HepG2 (cell line): ENCODE results near the gene TDG. TPM values are rescaled to one million over a fixed set of nuclear protein-coding genes. Genes with fewer than 3 reads are reported as not detected.

ENCODE experiments used
- HES4 ChIP-seq: sonication (generic); formaldehyde crosslinking; IDR thresholded peaks from 2 replicates; pipeline ENCODE4 v1.9.0; 2021; ENCODE audit warnings: mild to moderate bottlenecking, missing genetic modification reagents, borderline replicate concordance
- HIVEP1 ChIP-seq: sonication (generic); formaldehyde crosslinking; IDR thresholded peaks from 2 replicates; pipeline ENCODE4 v1.4.0; 2020; ENCODE audit warnings: mild to moderate bottlenecking, missing genetic modification reagents
- RBM22 ChIP-seq: fragments of 200-400 bp; formaldehyde crosslinking; optimal IDR thresholded peaks from 2 replicates; pipeline ENCODE3; 2017; ENCODE audit warnings: mild to moderate bottlenecking, low read length, moderate library complexity
- ZFP37 ChIP-seq: sonication (generic); formaldehyde crosslinking; IDR thresholded peaks from 2 replicates; pipeline ENCODE4 v1.4.0; 2020; ENCODE audit warnings: missing genetic modification reagents, borderline replicate concordance
- ZNF160 ChIP-seq: sonication (generic); formaldehyde crosslinking; IDR thresholded peaks from 2 replicates; pipeline ENCODE4 v1.8.0; 2022; ENCODE audit warnings: mild to moderate bottlenecking, inconsistent platforms, missing genetic modification reagents
- polyA plus RNA-seq, 8 experiments: library from polyadenylated mRNA; depleted of rRNA in 3 of 8; stranded (reverse) in 7 of 8; unstranded in 1 of 8; fragments of >200 nt; fragmentation: Illumina TruSeq in 4 of 8; extraction: Trizol in 4 of 8; gene quantifications; 2 replicates each; pipeline versions ENCODE4 v1.2.1 to v1.2.3, GENCODE V29; 2011 to 2016; ENCODE audit warnings: low read depth in 4 of 8, missing spikeins in 1 of 8, mixed read lengths in 1 of 8; ENCODE audit not compliant: insufficient read depth in 1 of 8
- total RNA-seq, 5 experiments: library from RNA; depleted of rRNA; stranded (reverse); fragments of >200 nt; fragmentation: Illumina TruSeq; extraction: Trizol; gene quantifications; 2 replicates each; pipeline ENCODE4 v1.2.3, GENCODE V29; 2016; ENCODE audit warnings: low read depth in 1 of 5
- TF ChIP-seq, protein P1 (sequence below): sonication (generic); formaldehyde crosslinking; IDR thresholded peaks from 2 replicates; pipeline ENCODE4 v1.4.0; 2020; ENCODE audit warnings: missing genetic modification reagents, borderline replicate concordance
- TF ChIP-seq, protein P2 (sequence below): sonication (generic); formaldehyde crosslinking; IDR thresholded peaks from 2 replicates; pipeline ENCODE4 v1.5.1; 2020; ENCODE audit warnings: mild to moderate bottlenecking, missing genetic modification reagents, borderline replicate concordance
- TF ChIP-seq, protein P3 (sequence below): sonication (generic); formaldehyde crosslinking; conservative IDR thresholded peaks from 2 replicates; pipeline ENCODE4 v1.4.0; 2020; ENCODE audit warnings: missing genetic modification reagents
- TF ChIP-seq, protein P4 (sequence below), 2 experiments: sonication (generic) in 1 of 2; formaldehyde crosslinking in 1 of 2; IDR thresholded peaks; 2 replicates each; pipeline versions ENCODE4 v1.4.0 to v1.6.1; 2016 to 2020; ENCODE audit warnings: borderline replicate concordance in 1 of 2, low read depth in 1 of 2, mild to moderate bottlenecking in 1 of 2, missing genetic modification reagents in 1 of 2
- TF ChIP-seq, protein P5 (sequence below): sonication (generic); formaldehyde crosslinking; IDR thresholded peaks from 2 replicates; pipeline ENCODE4 v1.5.0; 2020; ENCODE audit warnings: mild to moderate bottlenecking, missing genetic modification reagents, borderline replicate concordance

TDG gene
- total and polyA plus RNA-seq, 2 of the 13 experiments (the other 11 are each of a cell fraction or from before 2014, with no cell fraction given): 14.2 to 19.5 TPM

DNA sequence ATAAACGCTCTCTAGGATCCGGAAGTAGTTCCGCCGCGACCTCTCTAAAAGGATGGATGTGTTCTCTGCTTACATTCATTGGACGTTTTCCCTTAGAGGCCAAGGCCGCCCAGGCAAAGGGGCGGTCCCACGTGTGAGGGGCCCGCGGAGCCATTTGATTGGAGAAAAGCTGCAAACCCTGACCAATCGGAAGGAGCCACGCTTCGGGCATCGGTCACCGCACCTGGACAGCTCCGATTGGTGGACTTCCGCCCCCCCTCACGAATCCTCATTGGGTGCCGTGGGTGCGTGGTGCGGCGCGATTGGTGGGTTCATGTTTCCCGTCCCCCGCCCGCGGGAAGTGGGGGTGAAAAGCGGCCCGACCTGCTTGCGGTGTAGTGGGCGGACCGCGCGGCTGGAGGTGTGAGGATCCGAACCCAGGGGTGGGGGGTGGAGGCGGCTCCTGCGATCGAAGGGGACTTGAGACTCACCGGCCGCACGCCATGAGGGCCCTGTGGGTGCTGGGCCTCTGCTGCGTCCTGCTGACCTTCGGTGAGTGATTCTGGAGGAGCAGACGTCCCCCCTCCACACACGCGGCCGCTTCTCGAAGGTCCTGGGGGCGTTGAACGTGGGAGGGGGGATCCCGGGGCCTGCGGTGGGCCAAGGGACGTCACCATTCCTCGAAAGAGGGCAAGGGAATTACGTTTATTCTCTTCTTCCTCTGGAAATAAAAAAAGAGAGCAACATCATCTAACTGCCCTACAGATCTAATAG is 35.5 kb upstream of the TDG start, which contains the start of gene HSP90B1 (continued):
- TF ChIP-seq, protein P1, sequence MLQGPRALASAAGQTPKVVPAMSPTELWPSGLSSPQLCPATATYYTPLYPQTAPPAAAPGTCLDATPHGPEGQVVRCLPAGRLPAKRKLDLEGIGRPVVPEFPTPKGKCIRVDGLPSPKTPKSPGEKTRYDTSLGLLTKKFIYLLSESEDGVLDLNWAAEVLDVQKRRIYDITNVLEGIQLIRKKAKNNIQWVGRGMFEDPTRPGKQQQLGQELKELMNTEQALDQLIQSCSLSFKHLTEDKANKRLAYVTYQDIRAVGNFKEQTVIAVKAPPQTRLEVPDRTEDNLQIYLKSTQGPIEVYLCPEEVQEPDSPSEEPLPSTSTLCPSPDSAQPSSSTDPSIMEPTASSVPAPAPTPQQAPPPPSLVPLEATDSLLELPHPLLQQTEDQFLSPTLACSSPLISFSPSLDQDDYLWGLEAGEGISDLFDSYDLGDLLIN (CRISPR knock-in tag): peak; percentile 38; the same call in 1 of the 2 replicates
- TF ChIP-seq ZNF160 (0 out of 2 replicates have a peak, but pooled peaks have one; percentile 55), RBM22 (no peak), HES4 (CRISPR knock-in tag) (peak; percentile 83), ZFP37 (CRISPR knock-in tag) (no peak), HIVEP1 (CRISPR knock-in tag) (peak; percentile 78; the same call in 1 of the 2 replicates)
- TF ChIP-seq, protein P2, sequence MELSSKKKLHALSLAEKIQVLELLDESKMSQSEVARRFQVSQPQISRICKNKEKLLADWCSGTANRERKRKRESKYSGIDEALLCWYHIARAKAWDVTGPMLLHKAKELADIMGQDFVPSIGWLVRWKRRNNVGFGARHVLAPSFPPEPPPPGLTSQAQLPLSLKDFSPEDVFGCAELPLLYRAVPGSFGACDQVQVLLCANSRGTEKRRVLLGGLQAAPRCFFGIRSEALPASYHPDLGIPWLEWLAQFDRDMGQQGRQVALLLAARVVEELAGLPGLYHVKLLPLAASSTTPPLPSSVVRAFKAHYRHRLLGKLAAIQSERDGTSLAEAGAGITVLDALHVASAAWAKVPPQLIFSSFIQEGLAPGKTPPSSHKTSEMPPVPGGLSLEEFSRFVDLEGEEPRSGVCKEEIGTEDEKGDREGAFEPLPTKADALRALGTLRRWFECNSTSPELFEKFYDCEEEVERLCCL (CRISPR knock-in tag): no peak
- TF ChIP-seq, protein P3, sequence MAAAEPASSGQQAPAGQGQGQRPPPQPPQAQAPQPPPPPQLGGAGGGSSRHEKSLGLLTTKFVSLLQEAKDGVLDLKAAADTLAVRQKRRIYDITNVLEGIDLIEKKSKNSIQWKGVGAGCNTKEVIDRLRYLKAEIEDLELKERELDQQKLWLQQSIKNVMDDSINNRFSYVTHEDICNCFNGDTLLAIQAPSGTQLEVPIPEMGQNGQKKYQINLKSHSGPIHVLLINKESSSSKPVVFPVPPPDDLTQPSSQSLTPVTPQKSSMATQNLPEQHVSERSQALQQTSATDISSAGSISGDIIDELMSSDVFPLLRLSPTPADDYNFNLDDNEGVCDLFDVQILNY (CRISPR knock-in tag): peak; percentile 82
- TF ChIP-seq, protein P4, sequence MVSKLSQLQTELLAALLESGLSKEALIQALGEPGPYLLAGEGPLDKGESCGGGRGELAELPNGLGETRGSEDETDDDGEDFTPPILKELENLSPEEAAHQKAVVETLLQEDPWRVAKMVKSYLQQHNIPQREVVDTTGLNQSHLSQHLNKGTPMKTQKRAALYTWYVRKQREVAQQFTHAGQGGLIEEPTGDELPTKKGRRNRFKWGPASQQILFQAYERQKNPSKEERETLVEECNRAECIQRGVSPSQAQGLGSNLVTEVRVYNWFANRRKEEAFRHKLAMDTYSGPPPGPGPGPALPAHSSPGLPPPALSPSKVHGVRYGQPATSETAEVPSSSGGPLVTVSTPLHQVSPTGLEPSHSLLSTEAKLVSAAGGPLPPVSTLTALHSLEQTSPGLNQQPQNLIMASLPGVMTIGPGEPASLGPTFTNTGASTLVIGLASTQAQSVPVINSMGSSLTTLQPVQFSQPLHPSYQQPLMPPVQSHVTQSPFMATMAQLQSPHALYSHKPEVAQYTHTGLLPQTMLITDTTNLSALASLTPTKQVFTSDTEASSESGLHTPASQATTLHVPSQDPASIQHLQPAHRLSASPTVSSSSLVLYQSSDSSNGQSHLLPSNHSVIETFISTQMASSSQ (IDR thresholded peaks at IDR 0.05; ENCODE audit: low read depth): 0 out of 2 replicates have a peak, but pooled peaks have one; percentile 20
- TF ChIP-seq, protein P4 (CRISPR knock-in tag; IDR thresholded peaks at IDR 0.05; ENCODE audit: borderline replicate concordance): peak; percentile 55; the same call in 1 of the 2 replicates
- TF ChIP-seq, protein P5, sequence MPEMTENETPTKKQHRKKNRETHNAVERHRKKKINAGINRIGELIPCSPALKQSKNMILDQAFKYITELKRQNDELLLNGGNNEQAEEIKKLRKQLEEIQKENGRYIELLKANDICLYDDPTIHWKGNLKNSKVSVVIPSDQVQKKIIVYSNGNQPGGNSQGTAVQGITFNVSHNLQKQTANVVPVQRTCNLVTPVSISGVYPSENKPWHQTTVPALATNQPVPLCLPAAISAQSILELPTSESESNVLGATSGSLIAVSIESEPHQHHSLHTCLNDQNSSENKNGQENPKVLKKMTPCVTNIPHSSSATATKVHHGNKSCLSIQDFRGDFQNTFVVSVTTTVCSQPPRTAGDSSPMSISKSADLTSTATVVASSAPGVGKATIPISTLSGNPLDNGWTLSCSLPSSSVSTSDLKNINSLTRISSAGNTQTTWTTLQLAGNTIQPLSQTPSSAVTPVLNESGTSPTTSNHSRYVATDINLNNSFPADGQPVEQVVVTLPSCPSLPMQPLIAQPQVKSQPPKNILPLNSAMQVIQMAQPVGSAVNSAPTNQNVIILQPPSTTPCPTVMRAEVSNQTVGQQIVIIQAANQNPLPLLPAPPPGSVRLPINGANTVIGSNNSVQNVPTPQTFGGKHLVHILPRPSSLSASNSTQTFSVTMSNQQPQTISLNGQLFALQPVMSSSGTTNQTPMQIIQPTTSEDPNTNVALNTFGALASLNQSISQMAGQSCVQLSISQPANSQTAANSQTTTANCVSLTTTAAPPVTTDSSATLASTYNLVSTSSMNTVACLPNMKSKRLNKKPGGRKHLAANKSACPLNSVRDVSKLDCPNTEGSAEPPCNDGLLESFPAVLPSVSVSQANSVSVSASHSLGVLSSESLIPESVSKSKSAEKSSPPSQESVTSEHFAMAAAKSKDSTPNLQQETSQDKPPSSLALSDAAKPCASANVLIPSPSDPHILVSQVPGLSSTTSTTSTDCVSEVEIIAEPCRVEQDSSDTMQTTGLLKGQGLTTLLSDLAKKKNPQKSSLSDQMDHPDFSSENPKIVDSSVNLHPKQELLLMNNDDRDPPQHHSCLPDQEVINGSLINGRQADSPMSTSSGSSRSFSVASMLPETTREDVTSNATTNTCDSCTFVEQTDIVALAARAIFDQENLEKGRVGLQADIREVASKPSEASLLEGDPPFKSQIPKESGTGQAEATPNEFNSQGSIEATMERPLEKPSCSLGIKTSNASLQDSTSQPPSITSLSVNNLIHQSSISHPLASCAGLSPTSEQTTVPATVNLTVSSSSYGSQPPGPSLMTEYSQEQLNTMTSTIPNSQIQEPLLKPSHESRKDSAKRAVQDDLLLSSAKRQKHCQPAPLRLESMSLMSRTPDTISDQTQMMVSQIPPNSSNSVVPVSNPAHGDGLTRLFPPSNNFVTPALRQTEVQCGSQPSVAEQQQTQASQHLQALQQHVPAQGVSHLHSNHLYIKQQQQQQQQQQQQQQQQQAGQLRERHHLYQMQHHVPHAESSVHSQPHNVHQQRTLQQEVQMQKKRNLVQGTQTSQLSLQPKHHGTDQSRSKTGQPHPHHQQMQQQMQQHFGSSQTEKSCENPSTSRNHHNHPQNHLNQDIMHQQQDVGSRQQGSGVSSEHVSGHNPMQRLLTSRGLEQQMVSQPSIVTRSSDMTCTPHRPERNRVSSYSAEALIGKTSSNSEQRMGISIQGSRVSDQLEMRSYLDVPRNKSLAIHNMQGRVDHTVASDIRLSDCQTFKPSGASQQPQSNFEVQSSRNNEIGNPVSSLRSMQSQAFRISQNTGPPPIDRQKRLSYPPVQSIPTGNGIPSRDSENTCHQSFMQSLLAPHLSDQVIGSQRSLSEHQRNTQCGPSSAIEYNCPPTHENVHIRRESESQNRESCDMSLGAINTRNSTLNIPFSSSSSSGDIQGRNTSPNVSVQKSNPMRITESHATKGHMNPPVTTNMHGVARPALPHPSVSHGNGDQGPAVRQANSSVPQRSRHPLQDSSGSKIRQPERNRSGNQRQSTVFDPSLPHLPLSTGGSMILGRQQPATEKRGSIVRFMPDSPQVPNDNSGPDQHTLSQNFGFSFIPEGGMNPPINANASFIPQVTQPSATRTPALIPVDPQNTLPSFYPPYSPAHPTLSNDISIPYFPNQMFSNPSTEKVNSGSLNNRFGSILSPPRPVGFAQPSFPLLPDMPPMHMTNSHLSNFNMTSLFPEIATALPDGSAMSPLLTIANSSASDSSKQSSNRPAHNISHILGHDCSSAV (CRISPR knock-in tag): no peak
